Endothelial cell of umbilical vein (primary cell): Measurements from ENCODE around the gene MGST2. TPM values are rescaled to one million over a fixed set of nuclear protein-coding genes. Genes with fewer than 3 reads are reported as not detected.

Experiments used
- BruUV-seq: library from RNA; stranded (reverse); fragments of 400-500 nt; replicated peaks from 2 replicates; lab custom pipeline; 2021; lab: Mats Ljungman, UMichigan
- CTCF ChIA-PET: fragments of 300-600, 350-600 bp; sonication (Branson Sonifier 250); formaldehyde crosslinking; loops from one replicate; lab custom pipeline; 2021; ENCODE audit warnings: antibody characterized with exemption, inconsistent platforms; lab: Charles Lee
- POLR2A ChIA-PET: fragments of 300-600, 350-600 bp; sonication (Branson Sonifier 250); formaldehyde crosslinking; loops from one replicate; lab custom pipeline; 2021; ENCODE audit warnings: antibody characterized with exemption, inconsistent platforms; lab: Charles Lee
- DNase-seq: peaks from one replicate; pipeline ENCODE4 v3.0.0-alpha.2; 2011; ENCODE audit warnings: low read depth, low spot score
- FAIRE-seq: peaks from 2 replicates; lab custom pipeline; 2011; peaks lifted over from hg19 to GRCh38; lab: Jason Lieb, UNC
- H2AFZ ChIP-seq: 2 replicates; pipeline ENCODE4 v1.6.0; 2012; ENCODE audit warnings: low read depth, low read length, control low read depth, inconsistent platforms
- H3K27ac ChIP-seq: 2 replicates; pipeline ENCODE4 v1.5.1; 2011; ENCODE audit warnings: low read depth, mild to moderate bottlenecking, control low read depth, low read length, moderate library complexity; ENCODE audit not compliant: insufficient read depth
- H3K27me3 ChIP-seq, 2 experiments: 2 replicates each; pipeline versions ENCODE4 v1.6.0 to v1.6.1; 2011; ENCODE audit warnings: low read length in 2 of 2, mixed read lengths in 1 of 2; ENCODE audit not compliant: control insufficient read depth in 2 of 2, insufficient read depth in 2 of 2
- H3K36me3 ChIP-seq, 2 experiments: 2 replicates in 1 of 2; 3 replicates in 1 of 2; pipeline ENCODE4 v1.5.1; 2011; ENCODE audit warnings: low read length in 2 of 2, mild to moderate bottlenecking in 1 of 2, moderate library complexity in 1 of 2; ENCODE audit not compliant: control insufficient read depth in 2 of 2, insufficient read depth in 2 of 2; ENCODE audit errors: extremely low read depth in 1 of 2
- H3K4me1 ChIP-seq: 3 replicates; pipeline ENCODE4 v1.5.1; 2011; ENCODE audit warnings: mild to moderate bottlenecking, low read length; ENCODE audit not compliant: control insufficient read depth, insufficient read depth; ENCODE audit errors: extremely low read depth
- H3K4me2 ChIP-seq: 2 replicates; pipeline ENCODE4 v1.6.1; 2011; ENCODE audit warnings: low read length, control low read depth, mixed read lengths; ENCODE audit not compliant: insufficient read depth
- H3K4me3 ChIP-seq, 3 experiments: fragments of 200-600 bp in 1 of 3; sonication (generic), shearing (Covaris generic) in 1 of 3; replicated peaks in 1 of 3; 2 replicates each; pipeline ENCODE4 v1.5.1; 2011 to 2016; ENCODE audit warnings: control low read depth in 3 of 3, low read length in 3 of 3, mild to moderate bottlenecking in 2 of 3, inconsistent platforms in 1 of 3, low read depth in 1 of 3, moderate library complexity in 1 of 3; ENCODE audit not compliant: insufficient read depth in 1 of 3
- H3K79me2 ChIP-seq: 2 replicates; pipeline ENCODE4 v1.6.0; 2012; ENCODE audit warnings: low read length, inconsistent platforms; ENCODE audit not compliant: control insufficient read depth, insufficient read depth
- H3K9ac ChIP-seq: replicated peaks from 2 replicates; pipeline ENCODE3; 2011; ENCODE audit warnings: low read length, control low read depth; ENCODE audit not compliant: insufficient read depth; ENCODE audit errors: extremely low read depth
- H3K9me1 ChIP-seq: replicated peaks from 3 replicates; pipeline ENCODE4 v1.6.0; 2011; ENCODE audit warnings: mild to moderate bottlenecking, low read length; ENCODE audit not compliant: control insufficient read depth, insufficient read depth; ENCODE audit errors: extremely low read depth
- H3K9me3 ChIP-seq: replicated peaks from 2 replicates; pipeline ENCODE4 v1.5.1; 2012; ENCODE audit warnings: low read length, inconsistent platforms; ENCODE audit not compliant: control insufficient read depth, insufficient read depth
- H4K20me1 ChIP-seq: replicated peaks from 2 replicates; pipeline ENCODE3; 2011; ENCODE audit warnings: mild to moderate bottlenecking, low read length; ENCODE audit not compliant: control insufficient read depth, insufficient read depth; ENCODE audit errors: extremely low read depth
- CTCF ChIP-seq, 2 donors: IDR thresholded peaks; 1 replicate in 1 of 2; 2 replicates in 1 of 2; pipeline ENCODE4 v1.5.1; 2011; ENCODE audit warnings: low read length in 2 of 2, mild to moderate bottlenecking in 2 of 2, moderate library complexity in 2 of 2, control low read depth in 1 of 2, inconsistent platforms in 1 of 2, low read depth in 1 of 2; ENCODE audit not compliant: insufficient read depth in 1 of 2; ENCODE audit errors: extremely low read depth in 1 of 2
- EZH2 ChIP-seq: IDR thresholded peaks from 2 replicates; pipeline ENCODE4 v1.6.1; 2012; ENCODE audit warnings: borderline replicate concordance, low read depth, mild to moderate bottlenecking, moderate library complexity, low read length, inconsistent platforms; ENCODE audit not compliant: severe bottlenecking
- FOS ChIP-seq: IDR thresholded peaks from 2 replicates; pipeline ENCODE4 v1.6.1; 2011; ENCODE audit warnings: mild to moderate bottlenecking, low read length, moderate library complexity, borderline replicate concordance; ENCODE audit not compliant: insufficient read depth
- GATA2 ChIP-seq: IDR thresholded peaks from 2 replicates; pipeline ENCODE4 v1.7.0; 2011; ENCODE audit warnings: low read depth, mild to moderate bottlenecking, moderate library complexity, mixed read lengths, low read length; ENCODE audit not compliant: insufficient read length, insufficient read depth
- JUN ChIP-seq: IDR thresholded peaks from 2 replicates; pipeline ENCODE4 v1.6.1; 2011; ENCODE audit warnings: borderline replicate concordance, low read depth; ENCODE audit not compliant: insufficient read length, insufficient read depth
- MAX ChIP-seq: IDR thresholded peaks from 2 replicates; pipeline ENCODE4 v1.6.1; 2011; ENCODE audit not compliant: insufficient read depth, insufficient read length
- MYC ChIP-seq: IDR thresholded peaks from one replicate; pipeline ENCODE4 v1.6.1; 2011; ENCODE audit warnings: mild to moderate bottlenecking, low read depth, low read length
- POLR2A ChIP-seq: IDR thresholded peaks from 2 replicates; pipeline ENCODE4 v1.6.1; 2012; ENCODE audit warnings: low read depth, mild to moderate bottlenecking, control low read depth, low read length
- POLR2AphosphoS5 ChIP-seq: IDR thresholded peaks from 2 replicates; pipeline ENCODE4 v1.6.1; 2012; ENCODE audit warnings: low read depth, mild to moderate bottlenecking, control low read depth, low read length, moderate library complexity; ENCODE audit not compliant: insufficient read depth
- dilution Hi-C: fragments of 300-500 bp; cut with MboI; formaldehyde crosslinking; loops from one replicate; pipeline ENCODE4 v1.15.0; 2019; ENCODE audit warnings: low sequenced_read_pairs; ENCODE audit not compliant: extremely low pct_ligation_motif_present
- intact Hi-C: fragments of 100-400 bp; cut with micrococcal nuclease; formaldehyde crosslinking; loops from one replicate; pipeline ENCODE4 v1.10.0; 2022
- polyA plus RNA-seq, 4 experiments: library from polyadenylated mRNA; depleted of rRNA in 3 of 4; stranded (reverse) in 3 of 4; unstranded in 1 of 4; fragments of >200 nt; gene quantifications; 2 replicates each; pipeline versions ENCODE4 v1.2.1 to v1.2.3, GENCODE V29; 2011 to 2012; ENCODE audit warnings: missing spikeins in 1 of 4
- total RNA-seq: library from RNA; stranded (reverse); gene quantifications from 2 replicates; pipeline ENCODE4 v1.2.3, GENCODE V29; 2021

MGST2 gene
- total and polyA plus RNA-seq, 2 donors (not counting 3 experiments of a cell fraction or from before 2014, with no cell fraction given), result 64.3 to 78.9 TPM

GRCh38 chr4:139736274-139736660, 70.6 kb downstream of the MGST2 start:
- H3K27ac ChIP-seq, result no peak overlapping the region
- H3K4me1 ChIP-seq, result peaks cover 21% of the 10 kb centered on the region
- H3K4me3 ChIP-seq, result no peak overlapping the region
- H3K9me1 ChIP-seq, result no peaks in the 10 kb centered on the region
- no peaks in the 10 kb centered on the region for H3K36me3 ChIP-seq
- dilution Hi-C loops, result no loop called here
- no peaks in the 10 kb centered on the region for H3K79me2 ChIP-seq
- H3K4me2 ChIP-seq, result no peak overlapping the region
- FAIRE-seq, result no peak
- intact Hi-C loops, result loop anchor here (10.0 kb wide), 1 partner anchor 879 kb away; no protein-coding TSS in a partner anchor
- no TSS peak for BruUV-seq
- H2AFZ ChIP-seq, result no peak overlapping the region
- DNase-seq, result peak; percentile 13
- TF ChIP-seq CTCF (IDR thresholded peaks at IDR 0.05; ENCODE audit: extremely low read depth in 1 of 2, insufficient read depth in 1 of 2, low read depth in 1 of 2, low read length in 2 of 2) (no peak), FOS (no peak), MYC (no peak), GATA2 (no peak), MAX (no peak), JUN (no peak), POLR2A (no peak), POLR2AphosphoS5 (no peak), EZH2 (no peak)
- no peaks in the 10 kb centered on the region for H3K27me3 ChIP-seq
- CTCF ChIA-PET, result interaction anchor here (0.7 to 3.5 kb wide), 9 partner anchors 28 to 624 kb away, joined by 3 to 37 read pairs (median 3); no protein-coding TSS in a partner anchor
- POLR2A ChIA-PET, result no interaction called here
- H3K9ac ChIP-seq, result no peak overlapping the region
- no peaks in the 10 kb centered on the region for H3K9me3 ChIP-seq
- no peaks in the 10 kb centered on the region for H4K20me1 ChIP-seq
